Measurements from ENCODE around the gene CEP128.

Gene CEP128

DNA sequence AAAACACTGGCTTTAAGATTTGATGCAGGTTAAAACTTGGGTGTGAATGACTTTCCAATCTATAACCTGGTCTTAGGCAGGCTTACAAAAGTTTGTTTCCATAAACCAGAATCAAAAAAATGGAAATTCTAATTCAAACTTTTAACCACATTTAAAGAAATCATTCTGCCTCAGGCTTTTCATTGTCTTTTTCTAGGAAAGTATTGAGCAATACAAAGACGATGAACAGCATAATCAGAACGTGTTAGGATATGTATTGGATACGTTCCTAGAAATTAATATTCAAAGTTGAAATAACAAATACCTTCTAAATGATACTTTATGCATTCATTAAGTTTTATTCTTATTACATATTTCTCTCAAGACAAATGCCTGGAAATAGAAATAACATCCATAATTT lies 172.9 kb downstream of the CEP128 start:
- no peak for DNase-seq

GRCh38 chr14:80764921-80765507 lies 176.5 kb downstream of the CEP128 start:
- DNase-seq = no peak

- DNase-seq = no peak
These were observed 177.0 kb downstream of the CEP128 start for GRCh38 chr14:80764496-80764895.

DNA sequence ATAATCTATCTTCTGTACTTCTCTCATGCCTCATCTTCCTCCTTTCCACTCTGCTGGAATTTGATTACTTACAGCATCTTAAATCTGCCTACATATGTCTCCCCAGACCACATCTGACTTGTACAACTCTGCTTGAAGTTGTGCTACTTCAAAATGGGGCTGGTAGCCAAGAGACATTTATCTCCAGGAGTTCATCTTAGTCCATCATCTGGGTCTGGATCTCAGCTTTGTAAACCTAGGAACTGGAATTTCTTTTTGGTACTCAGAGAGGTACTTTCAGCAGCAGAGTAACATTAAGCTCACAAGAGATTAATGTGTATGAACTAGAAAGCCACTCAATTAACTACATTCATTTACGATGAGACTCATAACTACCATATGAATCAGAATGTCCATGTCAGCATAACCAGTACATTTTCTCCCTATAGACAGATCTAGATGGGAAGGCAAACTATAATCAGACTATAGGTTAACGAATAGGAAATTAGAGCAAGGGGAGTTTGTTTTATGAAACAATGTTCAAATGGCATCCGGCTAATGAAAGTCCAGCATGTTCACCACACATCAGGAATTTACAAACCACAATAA lies 178.8 kb downstream of the CEP128 start:
- no peak for DNase-seq

- DNase-seq = no peak
These were observed 186.8 kb downstream of the CEP128 start for GRCh38 chr14:80754696-80755095.

DNA sequence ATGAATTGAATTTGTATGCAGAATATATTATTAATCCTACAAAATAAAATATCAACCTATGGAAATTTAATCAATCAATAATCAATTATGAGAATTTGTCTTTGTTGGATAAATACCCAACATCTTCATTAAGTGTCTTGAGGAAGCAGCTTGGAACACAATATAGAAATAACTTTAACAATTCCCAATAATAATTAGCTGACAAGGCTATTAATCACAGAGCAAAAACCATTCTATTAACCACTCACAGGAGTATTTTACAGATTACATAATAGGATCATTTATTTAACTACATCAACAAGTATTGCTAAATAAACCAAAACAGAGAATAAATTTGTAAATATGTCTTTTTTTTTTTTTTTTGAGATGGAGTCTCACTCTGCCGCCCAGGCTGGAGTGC lies 190.3 kb downstream of the CEP128 start:
- no peak for DNase-seq

DNA sequence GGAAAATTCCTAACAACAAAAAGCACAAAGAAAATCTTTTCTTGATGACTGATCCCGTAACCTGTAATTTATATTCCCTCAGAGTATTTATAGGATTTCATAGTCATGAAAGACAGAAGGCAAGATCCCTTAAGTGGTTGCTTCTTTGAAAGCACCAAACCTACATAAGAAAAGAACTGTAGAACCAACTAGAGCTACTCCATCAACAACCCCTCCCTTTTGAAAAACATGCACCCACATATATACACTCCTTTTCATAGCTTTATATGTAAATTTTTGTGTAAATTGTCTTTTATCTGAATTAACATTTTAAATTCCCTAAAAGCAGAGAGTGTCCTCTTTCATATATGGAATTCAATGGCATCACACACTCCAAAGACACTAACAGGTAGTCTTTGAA lies 215.3 kb downstream of the CEP128 start:
- DNase-seq = no peak

DNA sequence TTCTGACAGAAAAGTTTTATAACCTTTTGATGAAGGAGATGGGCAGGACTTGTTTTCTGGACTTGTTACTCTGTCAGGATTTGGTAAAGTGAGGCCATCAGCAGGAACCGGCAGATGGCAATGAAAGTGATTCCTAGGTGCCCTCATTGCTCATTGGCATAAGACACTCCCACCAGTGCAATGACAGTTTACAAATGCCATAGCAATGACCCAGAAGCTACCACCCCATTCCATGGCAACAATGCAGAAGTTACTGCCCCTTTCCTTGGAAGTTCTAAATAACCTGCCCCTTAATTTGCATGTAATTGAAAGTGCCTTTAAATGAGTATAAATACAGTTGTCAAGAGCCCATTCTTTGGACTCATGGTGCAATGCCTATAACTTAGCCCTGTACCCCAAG lies 222.6 kb downstream of the CEP128 start:
- DNase-seq = no peak

- DNase-seq = no peak
These were observed 227.1 kb downstream of the CEP128 start for GRCh38 chr14:80714474-80714873.

DNA sequence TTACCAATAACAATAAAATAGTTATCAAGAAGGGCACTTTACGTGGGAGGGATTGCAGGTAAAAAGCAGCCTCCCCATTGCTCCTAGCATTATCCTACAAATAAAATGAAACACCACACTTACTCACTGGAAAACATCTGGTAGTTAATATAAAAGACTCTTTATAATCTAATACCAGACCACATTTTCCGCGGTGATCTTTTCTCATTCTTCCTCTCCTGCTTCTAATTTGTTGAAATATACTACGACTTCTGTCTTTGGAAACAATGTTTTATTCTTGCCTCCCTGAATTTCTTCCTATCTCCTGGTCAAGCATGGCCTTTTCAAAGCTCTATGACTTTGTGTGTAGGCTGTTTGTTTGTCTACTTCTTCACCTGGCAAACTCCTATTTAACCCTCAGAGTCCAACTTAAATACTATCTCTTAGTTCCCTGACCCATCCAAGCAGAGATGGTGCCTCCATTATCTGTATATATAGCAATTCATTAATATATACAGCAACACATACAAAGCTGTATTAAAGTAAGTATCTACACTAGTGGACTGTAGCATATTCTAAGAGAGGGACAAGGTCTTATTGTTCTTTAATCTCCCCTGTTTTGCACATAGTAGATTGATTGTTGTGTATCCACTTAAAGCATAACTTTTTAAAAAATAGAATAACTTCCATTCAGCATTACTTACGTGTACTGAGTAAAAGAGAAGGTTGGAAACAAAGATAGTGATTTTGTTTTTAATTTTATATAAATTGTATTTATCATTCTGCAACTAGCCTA lies 228.3 kb downstream of the CEP128 start:
- DNase-seq = no peak

DNA sequence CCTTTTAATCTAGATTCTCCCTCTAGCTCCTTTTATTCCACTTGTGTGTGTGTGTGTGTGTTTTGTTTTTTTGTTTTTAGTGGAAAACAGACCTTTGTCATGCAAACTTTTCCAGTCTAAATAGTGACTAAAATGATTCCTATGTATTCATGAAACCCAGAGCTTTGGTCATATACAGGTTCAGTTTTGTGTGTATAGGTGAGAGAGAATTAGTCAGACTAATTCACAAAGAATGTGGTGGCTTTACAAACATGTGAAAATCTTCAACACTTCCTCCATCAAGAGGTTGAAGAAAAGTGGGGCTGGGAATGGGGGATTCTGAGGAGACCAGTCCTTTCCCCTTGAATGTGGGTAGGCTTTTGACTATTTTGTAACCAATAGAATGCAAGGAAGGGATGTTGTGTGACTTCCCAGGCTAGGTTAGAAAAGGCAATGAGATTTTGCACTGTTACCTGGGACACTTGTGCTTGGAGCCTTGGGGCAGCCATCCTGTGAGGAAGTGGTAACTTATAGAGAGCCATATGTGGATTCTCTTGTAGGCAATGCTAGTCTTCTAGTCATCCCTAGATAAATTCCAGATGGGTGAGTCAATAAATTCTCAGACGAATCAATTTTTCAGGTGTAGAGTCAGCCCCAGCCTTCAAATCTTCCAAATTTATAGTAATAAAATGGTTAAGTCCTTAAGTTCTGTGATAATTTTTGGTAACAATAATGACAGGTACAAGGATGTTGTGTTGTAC lies 236.1 kb downstream of the CEP128 start:
- no peak for DNase-seq

- no peak for DNase-seq
These were observed 240.9 kb downstream of the CEP128 start for GRCh38 chr14:80700601-80701000.

DNA sequence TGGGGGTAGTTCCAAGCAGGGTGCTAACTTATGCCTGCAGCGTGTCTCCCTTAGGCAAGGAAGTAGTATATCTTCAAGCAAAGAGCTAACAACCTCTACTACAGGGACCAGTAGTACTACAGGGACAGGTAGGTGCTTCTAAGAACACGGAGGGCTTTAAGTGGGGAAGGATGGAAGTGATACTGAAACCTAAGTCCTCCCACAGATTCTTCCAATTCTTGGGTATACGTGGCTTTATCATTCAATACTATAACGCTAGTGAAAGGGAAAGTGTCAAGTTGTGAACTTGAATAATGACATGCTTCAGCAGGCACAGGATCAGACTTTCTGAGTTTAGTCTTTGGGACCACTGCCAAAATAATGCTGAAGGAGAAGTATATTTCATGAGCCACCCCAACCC lies 241.7 kb downstream of the CEP128 start:
- DNase-seq = no peak

GRCh38 chr14:80698974-80699373 lies 242.6 kb downstream of the CEP128 start:
- no peak for DNase-seq

GRCh38 chr14:80695869-80696268 lies 245.7 kb downstream of the CEP128 start:
- no peak for DNase-seq

DNA sequence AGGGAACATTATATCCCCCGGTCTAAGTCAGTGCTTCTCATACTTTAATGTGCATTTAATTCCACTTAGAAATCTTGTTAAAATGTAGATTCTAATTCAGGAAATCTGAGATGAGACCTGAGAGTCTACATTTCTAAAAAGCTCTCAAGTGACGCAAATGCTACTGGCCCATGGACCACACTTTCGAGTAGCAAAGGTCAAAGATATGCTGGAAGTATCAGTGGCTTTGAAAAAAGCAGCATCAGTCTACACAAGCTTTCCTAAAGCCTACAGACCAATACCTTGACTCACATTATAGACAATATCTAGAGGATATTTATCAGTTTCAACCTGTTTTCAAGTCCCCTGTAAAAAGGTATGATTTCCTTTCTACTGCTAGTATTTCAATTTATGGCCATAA lies 248.6 kb downstream of the CEP128 start:
- no peak for DNase-seq

DNA sequence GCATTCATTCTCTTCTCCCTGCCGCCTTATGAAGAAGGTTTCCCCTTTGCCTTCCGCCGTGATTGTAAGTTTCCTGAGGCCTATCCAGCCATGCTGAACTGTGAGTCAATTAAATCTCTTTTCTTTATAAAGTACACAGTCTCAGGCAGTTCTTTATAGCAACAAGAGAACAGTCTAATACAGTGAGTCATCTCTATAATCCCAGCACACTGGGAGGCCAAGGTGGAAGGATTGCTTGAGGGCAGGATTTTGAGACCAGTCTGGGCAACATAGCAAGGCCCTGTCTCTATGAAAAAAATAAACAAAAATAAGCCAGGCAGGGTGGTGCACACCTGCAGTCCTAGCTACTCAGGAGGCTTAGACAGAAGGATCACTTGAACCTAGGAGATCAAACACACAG lies 259.9 kb downstream of the CEP128 start:
- no peak for DNase-seq

DNA sequence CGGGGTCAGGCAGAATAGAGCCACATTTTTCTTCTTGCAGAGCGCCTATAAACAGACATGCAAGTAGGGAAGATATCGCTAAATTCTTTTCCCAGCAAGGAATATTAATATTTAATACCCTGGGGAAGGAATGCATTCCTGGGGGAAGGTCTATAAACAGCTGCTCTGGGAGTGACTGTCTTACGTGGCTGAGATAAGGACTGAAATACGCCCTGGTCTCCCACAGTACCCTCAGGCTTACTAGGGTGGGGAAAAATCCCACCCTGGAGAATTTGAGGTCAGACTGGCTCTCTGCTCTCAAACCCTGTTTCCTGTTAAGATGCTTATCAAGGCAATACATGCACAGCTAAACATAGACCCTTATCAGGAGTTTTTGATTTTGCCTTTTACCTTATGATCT lies 262.3 kb downstream of the CEP128 start:
- no peak for DNase-seq

DNA sequence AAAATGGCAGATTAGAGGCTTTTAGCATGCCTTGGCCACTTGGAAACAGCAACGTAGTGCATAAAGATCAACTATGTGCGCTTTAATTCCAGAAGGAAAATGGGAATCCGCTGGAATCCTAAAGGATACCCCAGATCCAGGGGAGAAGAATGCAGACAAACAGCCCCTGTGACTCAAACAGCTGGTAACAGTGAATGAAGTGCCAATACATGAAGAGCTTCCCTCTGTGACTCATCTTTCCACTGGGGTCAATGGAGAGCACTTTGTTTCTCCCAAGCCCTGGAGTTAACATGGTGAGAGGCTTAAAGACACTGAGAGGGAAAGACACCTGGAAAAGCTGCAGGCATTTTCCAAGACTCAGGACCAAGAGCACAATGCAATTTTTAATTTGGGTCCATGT lies 263.1 kb downstream of the CEP128 start:
- DNase-seq = no peak

GRCh38 chr14:80669426-80669825 lies 272.1 kb downstream of the CEP128 start:
- no peak for DNase-seq

DNA sequence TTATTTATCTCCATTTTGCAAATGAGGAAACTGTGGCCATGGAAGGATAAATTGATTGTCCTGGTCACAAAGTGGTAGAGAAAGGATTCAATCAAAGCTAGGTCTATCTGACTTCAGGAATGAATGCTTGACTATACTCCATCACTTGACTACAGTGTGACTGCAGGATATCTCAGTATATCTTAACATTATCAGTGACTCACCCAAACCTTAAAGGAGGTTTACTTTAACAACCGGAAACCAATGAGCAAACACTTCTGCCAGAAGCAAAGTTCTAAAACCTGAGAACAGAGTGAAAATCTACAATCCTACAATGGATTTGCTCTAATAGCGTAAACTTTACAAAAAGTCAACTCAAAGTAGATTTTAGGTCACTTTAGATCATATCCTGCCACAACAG lies 277.0 kb downstream of the CEP128 start:
- DNase-seq = no peak

DNA sequence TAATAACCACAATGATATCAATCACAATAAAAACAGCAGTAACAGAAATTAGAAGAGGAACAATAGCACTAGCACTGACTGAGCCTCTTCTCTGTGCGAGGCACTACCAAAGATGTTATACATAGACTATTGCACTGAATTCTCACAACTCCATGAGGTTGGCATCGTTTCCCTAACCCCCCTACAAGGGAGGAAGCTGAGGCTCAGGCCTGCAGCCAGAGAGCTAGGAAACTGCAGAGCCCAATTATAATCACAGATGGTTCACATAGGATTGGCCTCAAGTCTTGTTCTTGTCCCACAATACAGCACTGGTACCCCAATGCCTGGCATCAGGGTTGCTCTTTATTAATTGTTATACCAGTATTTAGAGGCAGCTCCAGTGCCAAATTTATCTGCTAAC lies 278.0 kb downstream of the CEP128 start:
- DNase-seq = no peak

- no peak for DNase-seq
These were observed 281.8 kb downstream of the CEP128 start for GRCh38 chr14:80659783-80660182.

- DNase-seq = no peak
These were observed 282.8 kb downstream of the CEP128 start for GRCh38 chr14:80658733-80659132.
